GM18873 (cell line): ENCODE data around the gene PAX2.

Experiments
- ATAC-seq: cut with Tn5 transposase; IDR thresholded peaks from one replicate; pipeline ENCODE4 v1.9.1; 2021; ENCODE audit warnings: mild to moderate bottlenecking, moderate library complexity, moderate number of reproducible peaks; ENCODE audit not compliant: unreplicated experiment, low FRiP score

PAX2 gene

DNA sequence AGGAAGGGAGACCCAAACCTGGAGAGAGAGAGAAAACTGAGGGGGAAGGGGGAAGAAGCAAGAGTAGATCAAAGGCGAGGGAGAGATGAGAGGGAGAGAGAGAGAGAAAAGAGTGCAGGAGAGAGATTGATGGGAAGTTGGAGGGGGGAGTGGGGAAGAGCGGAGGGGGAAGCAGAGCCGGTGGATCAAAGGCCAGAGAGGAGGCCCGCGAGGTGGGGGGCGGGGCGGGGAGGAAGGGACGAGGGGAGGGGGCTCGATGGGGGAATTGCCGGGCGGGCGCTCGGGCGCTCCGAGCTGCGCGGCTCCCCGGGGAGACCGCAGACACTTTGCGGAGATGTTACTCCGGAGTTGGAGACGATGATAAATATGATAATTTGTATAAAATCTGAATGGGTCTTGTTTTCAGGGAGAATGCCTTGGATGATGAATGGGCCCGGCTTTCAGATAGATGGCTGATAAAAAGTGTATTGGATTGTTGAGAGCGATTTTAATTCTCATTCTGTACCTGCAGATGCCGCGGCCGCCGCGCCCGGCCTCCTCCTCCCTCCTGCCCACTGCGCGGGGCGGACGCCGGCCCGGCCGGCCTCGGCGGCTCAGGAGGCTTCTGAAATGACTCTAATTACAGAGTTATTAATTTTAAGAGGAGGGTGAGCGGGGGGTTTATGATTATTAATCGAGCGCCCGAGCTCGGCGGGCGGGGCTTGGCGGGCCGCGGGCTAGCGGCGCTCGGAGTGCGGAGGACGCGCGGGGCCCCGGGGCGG lies 21.4 kb upstream of the PAX2 start:
- no peak for ATAC-seq

DNA sequence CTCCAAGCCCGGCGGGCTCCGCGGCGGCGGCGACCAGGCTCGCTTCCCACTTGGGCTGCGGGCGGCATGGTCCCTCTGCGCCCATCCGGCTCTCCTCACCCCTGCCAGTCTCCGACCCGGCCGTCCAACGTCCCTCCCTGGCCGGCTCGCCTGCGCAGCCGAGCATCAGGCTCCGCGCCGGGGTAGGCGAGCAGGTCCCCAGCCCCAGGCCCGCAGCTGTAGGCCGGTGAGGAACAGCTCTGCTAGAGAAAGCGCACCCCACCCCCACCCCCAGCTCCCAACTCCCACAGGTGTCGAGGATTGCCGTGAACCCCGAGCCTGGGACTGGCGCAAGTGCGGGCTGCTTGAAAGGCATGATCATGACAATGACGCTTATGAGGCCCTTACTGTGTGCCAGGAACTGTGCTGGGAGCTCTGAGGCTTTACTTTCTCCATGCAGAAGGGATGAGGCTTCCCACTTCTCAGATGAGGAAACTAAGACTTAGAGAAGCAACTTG lies 20.8 kb upstream of the PAX2 start:
- ATAC-seq = no peak

DNA sequence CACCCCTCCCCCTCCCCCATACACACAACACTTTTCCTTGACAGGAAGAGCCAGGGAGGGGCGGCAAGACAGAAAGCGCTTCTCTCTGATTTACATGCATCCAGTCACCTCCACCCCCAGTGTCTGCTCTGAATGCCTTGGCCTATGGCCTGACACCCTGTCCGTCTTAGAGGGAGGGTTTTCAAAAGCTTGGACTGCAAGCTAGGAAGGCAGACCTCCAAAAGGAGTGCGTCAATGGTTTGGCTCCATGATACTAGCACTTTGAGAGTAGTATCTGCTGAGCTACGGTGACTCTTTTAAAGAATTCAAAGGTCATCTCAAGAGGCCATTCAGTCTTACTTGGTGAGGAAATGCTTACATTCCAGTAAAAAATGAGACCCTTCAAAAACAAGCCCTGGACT lies 20.3 kb upstream of the PAX2 start:
- ATAC-seq = no peak

DNA sequence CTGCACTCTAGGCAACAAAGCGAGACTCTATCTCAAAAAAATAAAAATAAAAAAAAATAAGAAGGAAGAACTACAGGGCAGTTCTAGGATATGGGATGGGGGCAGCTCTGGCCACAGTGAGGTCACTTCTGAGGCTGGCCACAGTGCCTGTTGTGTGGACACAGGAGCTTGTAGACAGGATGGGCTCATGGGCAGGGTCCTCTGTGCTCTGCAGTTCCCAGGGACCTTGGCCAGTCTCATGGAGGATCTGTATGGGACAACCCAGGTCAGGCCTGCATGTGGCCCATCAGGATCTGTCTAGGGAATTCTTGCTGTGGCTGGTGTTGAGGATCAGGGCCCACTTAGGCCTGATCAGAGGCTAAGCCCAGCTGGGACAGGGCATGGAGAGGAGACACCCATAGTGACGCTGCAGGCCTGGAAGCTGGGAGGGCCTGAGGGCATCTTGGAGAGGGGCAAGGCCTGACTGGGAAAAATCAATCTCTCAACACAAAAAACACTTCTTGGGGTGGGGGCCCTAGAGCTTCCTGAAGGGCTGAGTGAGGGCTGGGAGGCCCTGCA lies 19.4 kb upstream of the PAX2 start:
- no peak for ATAC-seq

DNA sequence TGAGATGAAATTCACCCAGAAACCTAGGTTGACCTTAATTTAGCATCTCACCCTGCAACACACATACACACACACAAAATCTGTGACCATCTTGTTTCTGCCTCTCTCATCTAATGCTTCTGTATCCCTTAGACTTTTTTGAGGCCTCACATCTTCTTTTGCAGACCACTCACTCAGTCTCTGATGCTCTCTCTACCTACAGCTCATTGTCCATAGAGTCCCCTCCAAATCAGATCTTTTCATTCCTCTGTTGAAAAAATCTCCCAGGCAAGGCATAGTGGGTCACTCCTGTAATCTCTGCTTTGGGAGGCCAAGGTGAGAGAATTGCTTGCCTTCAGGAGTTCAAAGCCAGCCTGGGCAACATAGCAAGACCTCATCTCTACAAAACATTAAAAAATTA lies 17.6 kb upstream of the PAX2 start:
- no peak for ATAC-seq

DNA sequence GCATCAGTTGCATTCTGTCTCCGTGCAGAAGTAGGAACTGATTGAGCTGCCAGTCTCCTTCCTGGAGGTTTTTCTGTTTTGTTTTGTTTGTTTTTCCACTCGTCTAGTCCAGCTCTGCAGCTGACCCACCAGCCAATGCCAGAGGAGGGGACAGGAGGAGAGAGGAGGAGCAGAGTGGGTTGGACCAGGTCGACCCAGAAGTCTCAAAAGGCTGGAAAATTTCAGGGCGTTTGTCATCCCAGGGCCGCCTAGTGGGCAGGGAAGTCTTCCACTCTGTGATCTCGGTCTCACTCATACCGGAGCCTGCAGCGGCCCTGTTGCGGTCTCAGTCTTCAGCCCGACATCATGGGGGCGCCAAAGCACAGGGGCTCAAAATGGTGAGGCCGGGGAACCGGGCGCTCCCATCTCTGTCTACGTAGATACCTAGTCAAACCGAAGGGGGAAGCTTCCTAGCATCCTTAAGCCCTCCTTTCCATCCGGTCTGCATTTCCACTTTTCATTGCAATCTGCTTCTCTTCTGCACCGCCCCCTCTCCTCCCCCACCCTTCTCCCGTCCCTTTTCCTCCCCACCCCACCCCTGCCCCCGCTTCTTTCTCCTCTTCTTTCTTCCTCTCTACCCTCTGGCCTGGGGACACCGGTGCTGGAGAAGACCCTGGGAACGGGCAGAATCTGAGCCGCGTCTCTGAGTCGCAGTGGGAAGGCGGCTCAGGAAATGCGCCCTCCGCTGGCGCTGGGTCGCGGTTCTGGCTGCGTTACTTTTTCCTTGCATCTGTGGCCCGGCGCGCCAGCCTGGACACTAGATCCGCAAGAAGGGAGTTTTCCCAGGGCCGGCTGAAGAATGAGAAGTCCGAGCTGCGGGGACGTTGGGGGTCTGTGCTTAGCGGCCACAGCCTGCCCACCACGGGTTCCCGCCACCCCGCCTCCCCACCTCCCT lies 16.2 kb upstream of the PAX2 start:
- no peak for ATAC-seq

DNA sequence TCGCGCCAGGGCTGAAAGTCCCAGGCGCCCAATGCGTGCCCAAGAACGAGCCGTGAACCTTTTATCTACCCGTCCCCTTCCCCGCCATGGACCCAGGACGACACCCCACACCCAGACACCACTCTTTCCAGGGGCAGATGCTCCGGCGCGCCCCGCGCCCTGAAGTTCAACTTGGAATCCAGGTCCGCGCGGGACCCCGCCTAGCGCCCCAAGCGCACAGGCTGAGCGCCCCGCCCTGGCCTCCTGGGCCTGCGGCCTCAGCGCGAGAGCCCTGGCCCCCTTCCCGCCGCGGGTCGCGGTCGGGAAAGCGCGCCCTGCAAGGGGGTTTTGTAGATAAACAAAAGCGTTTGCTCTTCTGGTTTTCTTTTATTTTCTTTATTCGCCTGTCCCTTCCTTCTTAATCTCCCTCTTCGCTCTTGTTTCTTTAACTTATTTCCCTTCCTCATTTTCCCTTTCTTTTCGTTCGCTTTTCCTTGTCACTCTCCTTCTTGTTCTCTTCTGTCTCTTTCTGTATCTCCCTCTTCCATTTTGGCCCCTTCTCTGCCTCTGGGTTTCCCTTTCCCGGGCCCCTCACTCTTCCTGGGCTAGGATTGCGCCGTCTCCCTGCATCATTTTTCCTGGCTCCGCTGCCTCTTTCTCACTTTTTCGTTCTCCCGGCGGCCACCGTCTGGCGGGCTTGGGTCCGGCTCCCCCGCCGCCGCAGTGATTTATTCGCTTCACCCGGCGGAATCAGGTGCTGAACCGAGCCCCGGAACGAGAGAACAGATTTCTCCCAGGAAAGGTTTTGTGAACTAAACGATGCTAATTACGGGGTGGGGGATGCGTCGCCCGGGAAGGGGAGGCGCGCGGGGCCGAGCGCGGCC lies 15.3 kb upstream of the PAX2 start:
- ATAC-seq = no peak

DNA sequence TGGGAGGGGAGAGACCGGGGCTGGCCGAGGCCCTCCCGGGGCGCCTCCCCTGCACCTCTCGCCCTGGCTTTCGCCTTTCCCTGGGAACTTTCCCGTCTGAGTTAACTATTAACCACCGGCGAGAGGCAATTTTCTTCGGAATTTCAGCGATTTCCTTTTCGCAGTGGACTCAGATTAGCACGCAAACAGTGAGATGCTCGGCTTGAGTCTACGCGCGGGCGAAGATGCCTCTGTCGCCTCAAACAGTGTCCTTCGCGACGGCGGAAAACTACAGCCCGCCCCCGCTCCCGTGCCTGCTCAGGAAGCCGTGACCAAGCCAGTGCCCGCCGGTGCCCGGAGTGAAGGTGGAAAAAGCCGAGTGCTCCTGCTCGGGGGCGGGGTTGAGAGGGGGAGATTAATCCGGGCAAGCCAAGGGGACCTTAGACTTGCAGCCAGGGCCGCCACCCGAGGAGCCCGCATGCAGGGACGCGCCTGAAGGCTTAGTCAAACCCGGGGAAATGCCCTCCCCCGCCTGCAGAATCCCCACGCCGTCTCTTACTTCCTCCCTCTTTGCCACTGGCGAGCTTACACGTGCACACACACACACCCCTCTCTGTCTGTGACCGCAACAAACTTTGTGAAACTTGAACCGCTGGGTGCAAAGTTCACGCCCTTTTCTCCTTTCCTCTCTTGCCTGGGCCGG lies 14.5 kb upstream of the PAX2 start:
- ATAC-seq = no peak

DNA sequence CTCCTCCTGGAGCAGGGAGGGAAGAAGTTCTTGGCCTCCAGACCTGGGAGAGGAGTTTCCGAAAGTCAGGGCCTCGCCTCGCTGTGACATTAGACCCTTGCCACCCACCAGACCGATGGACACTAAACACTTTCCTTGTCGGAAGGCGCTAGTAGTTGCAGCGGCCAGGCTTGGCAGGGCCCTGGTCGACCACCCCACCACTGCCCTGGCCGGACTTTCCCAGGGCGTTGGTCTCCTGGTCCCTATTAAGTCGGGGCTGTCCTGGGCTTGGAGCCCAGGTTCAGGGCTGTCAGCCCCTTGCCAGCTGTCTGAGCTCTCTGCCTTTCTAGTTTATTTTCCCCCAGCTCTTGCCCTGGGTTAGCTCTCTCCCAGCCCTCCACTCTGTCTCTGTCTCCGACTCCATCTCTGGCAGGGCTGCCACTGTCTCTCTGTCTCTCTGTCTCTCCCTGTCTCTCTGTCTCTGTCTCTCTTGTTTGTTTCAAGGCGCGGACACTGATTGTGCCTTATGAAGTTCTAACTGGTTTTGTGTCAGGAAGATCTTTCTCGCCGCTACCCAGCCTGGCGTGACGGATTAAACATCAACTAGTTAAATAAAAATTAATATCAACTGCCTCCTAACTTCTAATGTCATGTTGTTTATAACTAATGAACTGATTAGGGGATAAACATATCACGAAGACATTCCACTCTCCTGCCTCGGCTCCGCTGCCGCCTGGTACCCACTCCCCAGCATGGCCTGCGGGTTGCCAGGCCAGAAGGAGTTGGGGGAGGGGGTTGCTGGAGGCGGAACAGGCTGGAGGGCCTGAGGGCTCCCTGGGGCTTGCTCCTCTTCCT lies 13.8 kb upstream of the PAX2 start:
- ATAC-seq = no peak

DNA sequence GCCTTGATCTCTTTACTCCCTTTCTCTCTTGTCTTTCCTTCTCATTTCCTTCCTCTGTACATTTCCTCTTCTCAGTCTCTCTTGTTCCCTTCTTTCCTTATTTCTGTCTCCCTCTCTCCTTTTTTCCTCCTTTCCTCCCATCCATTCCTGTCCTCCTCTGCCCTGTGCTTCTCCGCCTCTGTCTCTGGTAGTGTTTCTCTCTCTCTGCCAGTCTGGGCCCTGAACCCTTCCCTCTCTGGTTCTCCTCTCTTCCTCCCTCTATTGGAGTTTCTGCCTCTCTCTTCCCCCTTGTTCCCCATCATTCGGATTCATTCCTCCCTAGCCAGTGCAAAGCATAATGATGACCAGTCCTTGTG lies 13.2 kb upstream of the PAX2 start:
- no peak for ATAC-seq

DNA sequence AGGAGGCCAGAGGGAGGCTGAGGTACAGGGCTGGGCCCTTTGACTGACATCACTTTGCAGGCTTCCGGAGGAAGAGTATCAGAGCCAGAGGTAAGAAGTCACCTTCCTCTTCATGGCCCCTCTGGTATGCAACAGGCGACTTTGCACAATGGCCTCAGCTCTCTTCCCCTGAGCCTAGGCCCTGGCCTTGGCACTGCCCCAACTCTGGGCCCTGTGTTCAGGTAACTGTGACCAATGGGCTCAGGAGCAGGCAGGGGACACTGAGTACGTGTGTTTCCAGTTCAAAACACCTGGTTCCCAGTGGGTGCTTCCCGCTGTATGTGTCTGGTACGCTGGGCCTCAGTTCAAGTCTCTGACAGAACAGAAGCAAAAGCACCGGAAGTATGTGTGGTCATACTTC lies 12.1 kb upstream of the PAX2 start:
- ATAC-seq = no peak

DNA sequence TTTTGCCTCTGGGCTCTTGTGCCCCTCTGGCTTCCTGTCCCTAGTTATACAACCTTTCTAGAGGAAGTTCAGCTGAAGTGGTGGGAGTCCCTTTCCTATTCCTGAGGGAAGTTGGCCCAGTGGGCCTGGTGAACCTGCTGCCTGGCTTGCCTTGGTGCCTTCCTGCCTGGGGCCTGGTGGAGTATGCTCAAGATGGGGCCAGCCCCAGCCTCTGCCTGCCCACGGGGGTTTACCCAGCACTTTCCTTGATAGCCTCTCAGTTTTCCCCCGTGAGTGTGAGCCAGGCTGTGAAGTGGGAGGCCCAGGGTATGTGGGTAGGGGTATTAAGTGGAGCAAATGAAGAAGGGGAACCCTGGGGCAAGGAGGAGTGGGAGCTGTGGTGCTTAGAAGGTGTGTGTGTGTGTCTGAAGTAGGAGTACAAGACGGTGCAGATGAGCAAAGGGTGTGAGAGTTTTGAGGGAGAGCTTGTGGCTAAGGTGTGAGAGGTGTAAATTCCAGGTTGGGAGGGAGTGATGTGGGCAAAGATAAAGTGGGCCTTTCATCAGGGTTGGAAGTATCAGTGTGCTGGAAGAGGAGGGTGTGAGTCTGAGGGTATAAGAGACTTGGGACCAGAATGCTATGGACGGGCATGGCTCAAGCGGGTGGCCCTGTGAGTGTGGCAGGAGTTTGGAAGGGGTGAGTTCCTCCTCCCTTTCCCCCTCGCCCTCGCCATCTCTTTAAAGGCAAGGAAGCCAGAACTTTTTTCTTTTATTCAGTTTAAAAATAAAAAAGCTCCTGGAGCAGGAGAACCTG lies 10.9 kb upstream of the PAX2 start:
- ATAC-seq = no peak

DNA sequence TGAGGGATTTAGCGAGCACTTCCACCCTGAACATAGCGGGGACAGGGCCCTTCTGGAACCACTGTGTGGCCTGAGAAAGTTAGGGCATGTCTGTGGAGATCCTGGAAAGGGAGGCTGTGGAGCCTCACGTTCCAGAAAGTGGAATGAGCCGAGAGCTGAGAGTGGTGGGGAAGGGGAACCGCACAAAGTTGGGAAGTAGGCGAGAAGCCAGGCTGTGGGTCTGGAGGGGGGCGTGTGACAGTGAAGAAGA lies 10.4 kb upstream of the PAX2 start:
- ATAC-seq = no peak

DNA sequence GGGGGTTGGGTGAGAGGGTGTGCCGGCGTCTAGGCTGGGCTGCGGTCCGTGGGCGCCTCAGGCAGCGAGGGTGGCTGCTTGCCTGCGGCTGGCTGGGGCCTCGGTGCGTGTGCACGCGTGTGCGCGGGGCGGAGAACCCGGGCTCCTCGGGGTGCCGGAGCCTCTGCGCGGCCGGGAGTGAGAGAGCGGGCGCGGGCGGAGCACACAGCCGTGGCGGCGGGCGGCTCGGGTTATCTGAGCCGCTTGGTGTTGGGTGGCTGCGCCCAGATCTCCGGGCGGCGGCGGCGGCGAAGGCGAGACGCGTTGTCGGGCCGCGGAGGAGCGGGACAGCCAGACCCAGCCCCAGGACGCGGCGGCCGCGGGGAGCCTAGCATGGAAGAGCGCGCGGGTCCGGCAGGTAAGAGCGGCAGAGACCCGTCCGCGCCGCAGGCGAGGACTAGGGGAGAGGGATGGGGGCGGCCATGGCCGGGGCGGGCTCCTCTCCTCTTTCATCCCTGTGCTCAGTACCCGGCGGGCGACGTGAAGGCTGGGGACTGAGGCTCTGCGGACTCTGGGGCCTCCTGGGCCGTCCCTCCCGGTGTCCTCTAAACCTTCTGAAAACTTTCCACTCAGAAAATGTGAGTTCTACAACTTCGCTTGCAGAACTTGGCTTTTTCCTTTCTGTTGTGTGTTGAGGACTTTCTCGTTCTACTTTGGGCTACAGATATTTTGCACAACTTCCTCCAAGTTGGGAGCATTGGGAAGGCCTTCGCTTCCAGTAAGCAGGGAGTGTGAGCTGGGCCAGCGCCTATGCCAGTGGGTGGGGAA lies 9.8 kb upstream of the PAX2 start:
- ATAC-seq = no peak

DNA sequence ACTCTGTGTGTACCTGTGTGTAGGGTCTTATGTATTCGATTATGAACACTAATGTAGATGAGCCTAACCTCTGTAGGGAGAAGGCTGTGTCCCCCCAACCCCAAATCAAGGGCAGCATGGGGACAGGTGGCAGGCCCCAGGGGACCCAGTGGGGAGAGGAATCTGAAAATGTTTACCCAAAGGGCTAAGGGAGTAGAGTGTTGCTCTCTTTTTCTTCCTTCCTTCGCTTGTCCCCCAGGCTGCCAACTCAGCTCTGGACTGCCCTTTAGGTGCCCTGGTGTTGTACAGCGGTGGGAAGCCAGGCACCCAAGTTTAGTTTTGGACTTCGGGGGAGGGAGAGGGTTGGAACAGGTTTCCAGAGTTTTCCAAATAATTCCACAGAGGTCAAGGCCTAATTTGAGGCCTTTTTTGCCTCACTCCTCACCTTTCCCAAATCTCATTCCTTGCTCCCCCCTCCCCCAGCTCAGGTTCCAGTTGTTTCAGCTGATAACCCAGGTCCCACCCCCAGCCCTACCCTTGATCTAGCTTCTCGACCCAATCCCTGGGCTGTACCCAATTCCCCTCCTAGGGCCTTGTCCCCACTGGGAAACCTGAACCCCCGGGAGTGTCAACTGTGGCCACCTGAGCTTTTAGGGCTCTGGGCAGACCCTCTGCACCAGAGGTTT lies 9.1 kb upstream of the PAX2 start:
- ATAC-seq = no peak

DNA sequence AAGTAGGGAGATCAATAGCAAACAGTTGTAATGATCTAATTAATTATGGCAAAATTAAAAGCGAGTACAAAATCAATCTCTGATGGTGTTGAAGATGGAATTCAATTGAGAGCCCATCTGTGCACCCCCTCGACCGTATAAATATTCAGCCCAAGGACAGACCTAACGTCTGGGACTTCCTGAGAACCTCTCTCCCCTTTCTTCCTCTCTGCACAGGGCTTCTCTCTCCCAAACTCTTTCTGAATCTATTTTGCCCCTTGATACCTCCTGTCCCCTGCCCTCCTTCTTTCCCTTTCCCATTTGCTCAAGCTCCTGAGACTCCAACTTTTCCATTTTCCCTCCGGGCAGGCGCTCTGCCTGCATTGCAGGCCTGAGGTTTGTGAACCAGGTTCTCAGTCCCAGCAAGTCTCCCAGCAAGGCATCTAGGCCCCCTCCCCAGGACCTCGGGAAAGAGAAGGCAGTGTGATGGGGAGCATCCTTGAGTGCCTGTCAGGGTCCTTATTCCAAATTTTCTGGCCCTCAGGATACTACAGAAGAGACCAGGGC lies 8.5 kb upstream of the PAX2 start:
- no peak for ATAC-seq
